Ascending aorta (tissue), 2 donors: ENCODE results near the gene SRR. TPM values are rescaled to one million over a fixed set of nuclear protein-coding genes. Genes with fewer than 3 reads are reported as not detected.
A peak's percentile ranks its signal among the peaks of the same experiment; 100 is the strongest.

Experiments used
- DNase-seq, 2 donors: peaks; one replicate each; pipeline ENCODE4 v3.0.0-alpha.2; 2019; ENCODE audit warnings: low spot score in 2 of 2
- H3K27ac ChIP-seq, 2 donors: fragments of 200-600 bp; sonication (generic); one replicate each; pipeline ENCODE4 v1.5.1; 2016 to 2017; ENCODE audit warnings: mild to moderate bottlenecking in 1 of 2
- H3K27me3 ChIP-seq: fragments of 200-600 bp; sonication (generic); one replicate; pipeline ENCODE4 v1.5.1; 2017
- H3K36me3 ChIP-seq, 2 donors: fragments of 200-600 bp; sonication (generic); one replicate each; pipeline ENCODE4 v1.5.1; 2016
- H3K4me1 ChIP-seq, 2 donors: fragments of 200-600 bp; sonication (generic); one replicate each; pipeline ENCODE4 v1.5.1; 2016 to 2017; ENCODE audit warnings: mild to moderate bottlenecking in 1 of 2
- H3K4me3 ChIP-seq, 2 donors: fragments of 200-600 bp; sonication (generic); one replicate each; pipeline ENCODE4 v1.5.1; 2016 to 2017; ENCODE audit warnings: mild to moderate bottlenecking in 1 of 2
- H3K9me3 ChIP-seq, 2 donors: fragments of 200-600 bp; sonication (generic); one replicate each; pipeline ENCODE4 v1.5.1; 2016
- intact Hi-C: fragments of 100-400 bp; cut with DNase I; formaldehyde crosslinking; loops from one replicate; pipeline ENCODE4 v1.15.1; 2023
- total RNA-seq: library from RNA; depleted of rRNA; stranded (reverse); fragments of >200 nt; gene quantifications from one replicate; pipeline ENCODE4 v1.1.0, GENCODE V29; 2016
- TF ChIP-seq, protein P1 (sequence below), 3 experiments: fragments of 200-600 bp in 2 of 3; fragments of 450-650 bp in 1 of 3; sonication (generic) in 2 of 3; IDR thresholded peaks; one replicate each; pipeline ENCODE4 v1.5.1; 2016 to 2019; ENCODE audit warnings: antibody characterized with exemption in 3 of 3, mild to moderate bottlenecking in 1 of 3, moderate library complexity in 1 of 3

The SRR gene
- total RNA-seq, 1 donor from 2014 or later, result not detected

GRCh38 chr17:2337544-2338314, 34.0 kb downstream of the SRR start:
- Histone ChIP-seq H3K36me3 (peaks cover 21 to 23% of the 10 kb centered on the region in 2 donors), H3K27ac (peak overlapping the region; percentile 86 to 89), H3K9me3 (no peaks in the 10 kb centered on the region), H3K4me3 (peak overlapping the region; percentile 95 to 98), H3K4me1 (peaks cover 11 to 13% of the 10 kb centered on the region in 2 donors), H3K27me3 (no peaks in the 10 kb centered on the region)
- peak in 1 of 2 donors; percentile 83 for DNase-seq
- intact Hi-C loops, result loop anchor here (5.0 kb wide), 1 partner anchor 35 kb away; the partner anchor contains the start of genes SMG6 and SRR
- TF ChIP-seq, protein P1, sequence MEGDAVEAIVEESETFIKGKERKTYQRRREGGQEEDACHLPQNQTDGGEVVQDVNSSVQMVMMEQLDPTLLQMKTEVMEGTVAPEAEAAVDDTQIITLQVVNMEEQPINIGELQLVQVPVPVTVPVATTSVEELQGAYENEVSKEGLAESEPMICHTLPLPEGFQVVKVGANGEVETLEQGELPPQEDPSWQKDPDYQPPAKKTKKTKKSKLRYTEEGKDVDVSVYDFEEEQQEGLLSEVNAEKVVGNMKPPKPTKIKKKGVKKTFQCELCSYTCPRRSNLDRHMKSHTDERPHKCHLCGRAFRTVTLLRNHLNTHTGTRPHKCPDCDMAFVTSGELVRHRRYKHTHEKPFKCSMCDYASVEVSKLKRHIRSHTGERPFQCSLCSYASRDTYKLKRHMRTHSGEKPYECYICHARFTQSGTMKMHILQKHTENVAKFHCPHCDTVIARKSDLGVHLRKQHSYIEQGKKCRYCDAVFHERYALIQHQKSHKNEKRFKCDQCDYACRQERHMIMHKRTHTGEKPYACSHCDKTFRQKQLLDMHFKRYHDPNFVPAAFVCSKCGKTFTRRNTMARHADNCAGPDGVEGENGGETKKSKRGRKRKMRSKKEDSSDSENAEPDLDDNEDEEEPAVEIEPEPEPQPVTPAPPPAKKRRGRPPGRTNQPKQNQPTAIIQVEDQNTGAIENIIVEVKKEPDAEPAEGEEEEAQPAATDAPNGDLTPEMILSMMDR (IDR thresholded peaks at IDR 0.05), result no peak

- H3K36me3 ChIP-seq, result peaks cover 17 to 18% of the 10 kb centered on the region in 2 donors
- TF ChIP-seq, protein P1 (IDR thresholded peaks at IDR 0.05), result no peak
- intact Hi-C loops, result loop anchor here (5.0 kb wide), 1 partner anchor 36 kb away; the partner anchor contains the start of genes SMG6 and SRR
Observed at GRCh38 chr17:2338315-2338657, 34.5 kb downstream of the SRR start.

GRCh38 chr17:2343421-2343820, 39.7 kb downstream of the SRR start:
- H3K27me3 ChIP-seq, result no peaks in the 10 kb centered on the region
- intact Hi-C loops, result no loop called here
- DNase-seq, result no peak
- H3K9me3 ChIP-seq, result no peaks in the 10 kb centered on the region
- TF ChIP-seq, protein P1 (IDR thresholded peaks at IDR 0.05), result no peak
- no peak overlapping the region for H3K4me3 ChIP-seq
- no peak overlapping the region for H3K27ac ChIP-seq
- H3K36me3 ChIP-seq, result peaks cover 9% of the 10 kb centered on the region in 2 donors
- no peaks in the 10 kb centered on the region for H3K4me1 ChIP-seq

More at GRCh38 chr17:2338315-2338657, 34.5 kb downstream of the SRR start:
- no peak for DNase-seq
- peaks cover 11 to 13% of the 10 kb centered on the region in 2 donors for H3K4me1 ChIP-seq
- H3K4me3 ChIP-seq, result peak overlapping the region; percentile 95 to 98
- H3K9me3 ChIP-seq, result no peaks in the 10 kb centered on the region
- no peaks in the 10 kb centered on the region for H3K27me3 ChIP-seq
- H3K27ac ChIP-seq, result peak overlapping the region; percentile 86 to 89

GRCh38 chr17:2344528-2344927, 40.8 kb downstream of the SRR start:
- TF ChIP-seq, protein P1 (IDR thresholded peaks at IDR 0.05), result no peak
- no peak for DNase-seq
- Histone ChIP-seq H3K4me3 (no peak overlapping the region), H3K36me3 (peaks cover 9% of the 10 kb centered on the region in 2 donors), H3K4me1 (no peaks in the 10 kb centered on the region), H3K27me3 (no peaks in the 10 kb centered on the region), H3K9me3 (no peaks in the 10 kb centered on the region), H3K27ac (no peak overlapping the region)
- intact Hi-C loops, result no loop called here

GRCh38 chr17:2346475-2346874, 42.7 kb downstream of the SRR start:
- no peak overlapping the region for H3K4me3 ChIP-seq
- H3K4me1 ChIP-seq, result no peaks in the 10 kb centered on the region
- H3K27me3 ChIP-seq, result no peaks in the 10 kb centered on the region
- peaks cover 9% of the 10 kb centered on the region in 2 donors for H3K36me3 ChIP-seq
- intact Hi-C loops, result no loop called here
- no peak overlapping the region for H3K27ac ChIP-seq
- TF ChIP-seq, protein P1 (IDR thresholded peaks at IDR 0.05), result no peak
- DNase-seq, result no peak
- H3K9me3 ChIP-seq, result no peaks in the 10 kb centered on the region
